HG02588 (cell line): ENCODE results near the gene NUP58.
"Not testable (repeated sequence)": the region's sequence is repeated elsewhere in the genome, so short reads cannot be mapped to it uniquely, and the experiment has no call there.

Experiments
- ATAC-seq: cut with Tn5 transposase; IDR thresholded peaks from one replicate; pipeline ENCODE4 v1.9.1; 2021; ENCODE audit warnings: mild to moderate bottlenecking, moderate library complexity; ENCODE audit not compliant: unreplicated experiment

Gene NUP58

DNA sequence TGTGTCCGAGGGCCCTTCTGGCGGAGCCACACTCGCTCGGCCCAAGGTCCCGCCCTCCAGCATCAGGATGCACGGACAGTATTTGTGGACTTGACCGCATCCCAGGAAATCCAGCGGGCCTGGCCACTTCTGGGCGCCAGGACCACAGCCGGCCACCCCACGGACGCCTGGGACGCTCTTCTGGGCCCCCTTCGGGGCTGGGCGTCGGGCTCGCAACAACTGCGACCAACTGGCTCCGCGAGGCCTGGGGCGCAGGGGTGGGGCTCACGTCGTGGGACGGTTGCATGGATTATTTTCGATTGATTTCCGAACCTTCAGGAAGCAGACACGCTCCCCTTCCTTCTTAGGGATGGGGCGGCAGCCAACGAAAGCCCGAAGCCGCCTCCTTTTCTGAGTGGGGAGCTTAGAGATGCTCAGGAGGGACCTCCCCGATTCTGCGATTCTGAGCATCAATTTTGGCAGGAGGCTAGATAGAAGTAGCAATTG is 521 bp upstream of the NUP58 start:
- ATAC-seq = peak; percentile 18

DNA sequence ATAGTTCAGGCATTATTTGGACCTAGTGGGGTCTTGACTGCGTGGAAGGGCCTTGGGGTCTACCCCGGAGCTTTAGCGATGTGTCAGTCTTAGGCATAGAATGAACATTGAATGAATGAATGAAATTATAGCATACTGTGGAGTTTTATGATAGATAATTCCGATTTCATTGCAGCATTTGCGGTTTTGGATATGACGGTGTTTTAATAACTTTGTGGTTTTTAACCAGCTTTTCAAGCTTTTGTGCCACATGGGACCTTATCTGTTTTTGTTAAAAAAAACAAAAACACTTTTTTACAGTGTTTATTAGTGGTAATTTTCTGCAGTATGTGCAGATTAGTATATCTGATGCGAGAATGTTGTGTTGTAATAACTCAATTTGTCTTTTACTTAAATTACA is 696 bp downstream of the NUP58 start:
- ATAC-seq = no peak

DNA sequence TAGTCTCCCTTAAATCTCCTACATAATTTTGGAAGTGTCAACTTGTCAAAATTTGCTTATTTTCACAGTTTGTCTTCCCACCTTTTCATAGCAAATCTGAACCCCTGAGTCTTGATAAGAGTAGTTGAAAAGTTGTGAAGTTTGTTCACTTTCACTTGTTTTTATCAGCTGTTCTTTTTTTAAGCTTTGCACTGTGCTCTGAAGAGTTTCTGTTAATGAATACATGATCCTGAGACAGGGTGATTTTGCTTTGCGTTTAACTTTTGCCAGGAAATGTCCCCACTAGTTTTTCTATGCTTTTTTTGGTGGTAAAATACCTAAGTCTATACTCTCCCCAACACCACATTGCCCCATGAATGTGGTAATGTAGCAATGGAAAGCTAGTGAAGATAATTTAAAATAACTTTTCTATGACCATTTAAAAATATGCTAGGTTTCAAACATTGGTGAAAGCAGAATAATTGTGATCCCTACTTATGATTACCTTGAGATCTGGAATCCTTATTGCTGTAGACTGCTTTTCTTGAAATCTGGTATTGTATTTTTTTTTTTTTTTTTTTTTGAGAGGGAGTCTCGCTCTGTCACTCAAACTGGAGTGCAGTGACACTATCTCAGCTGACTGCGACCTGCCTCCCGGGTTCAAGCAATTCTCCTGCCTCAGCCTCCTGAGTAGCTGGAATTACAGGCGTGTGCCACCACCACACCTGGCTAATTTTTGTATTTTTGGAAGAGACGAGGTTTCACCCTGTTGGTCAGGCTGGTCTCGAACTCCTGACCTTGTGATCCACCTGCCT is 5.4 kb downstream of the NUP58 start:
- ATAC-seq = no peak

DNA sequence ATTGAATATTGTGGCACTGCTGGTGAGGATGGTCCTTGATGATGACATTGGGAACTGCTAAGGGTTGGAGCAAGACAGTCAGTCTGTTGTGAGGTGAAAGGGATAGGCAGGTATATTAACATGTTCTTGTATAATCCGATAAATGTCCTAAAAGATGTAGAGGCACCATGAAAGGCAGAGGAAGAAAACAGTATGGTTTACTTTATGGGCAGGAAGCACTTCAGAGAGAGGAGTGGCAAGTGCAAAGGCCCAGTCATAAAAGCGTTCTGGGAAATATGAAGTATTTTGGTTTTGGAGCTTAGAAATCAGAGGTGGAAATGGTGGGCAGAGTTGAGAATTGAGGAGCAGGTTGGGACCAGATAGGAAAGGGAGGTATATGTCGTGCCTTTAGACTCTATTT is 9.5 kb downstream of the NUP58 start:
- no peak for ATAC-seq

DNA sequence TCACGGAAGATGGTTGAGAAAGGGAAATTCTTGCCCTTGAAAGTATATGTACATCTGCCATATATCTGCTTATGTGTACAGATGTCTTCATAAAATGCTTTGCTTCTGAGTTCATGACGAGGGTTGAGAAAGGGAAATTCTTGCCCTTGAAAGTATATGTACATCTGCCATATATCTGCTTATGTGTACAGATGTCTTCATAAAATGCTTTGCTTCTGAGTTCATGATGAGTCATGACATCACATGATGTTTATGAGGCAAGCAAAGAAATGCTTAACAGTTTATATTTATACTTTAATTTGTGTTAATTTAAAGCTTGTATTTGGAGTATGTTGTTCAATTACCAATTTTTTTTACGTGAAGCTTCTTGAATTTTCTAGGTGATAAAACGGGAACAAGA is 17.5 kb downstream of the NUP58 start:
- ATAC-seq = not testable (repeated sequence)

DNA sequence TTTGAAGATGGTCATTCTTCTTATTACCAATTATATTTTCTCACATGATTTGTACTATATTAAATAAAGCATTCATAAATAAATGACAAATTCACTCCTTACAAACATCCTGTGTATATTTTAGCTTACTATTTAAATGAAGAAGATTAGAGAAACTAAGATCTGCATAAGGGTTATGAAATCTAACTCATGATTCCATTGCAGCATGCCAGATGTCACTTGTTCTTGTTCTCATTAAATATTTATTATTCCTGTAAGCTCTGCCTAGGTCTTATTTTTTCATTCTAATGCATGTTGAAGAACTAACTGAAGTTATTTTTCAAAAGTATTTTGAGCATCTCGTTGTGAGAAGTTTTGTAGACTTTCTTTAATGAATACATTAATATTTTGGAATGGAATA is 18.3 kb downstream of the NUP58 start:
- no peak for ATAC-seq

DNA sequence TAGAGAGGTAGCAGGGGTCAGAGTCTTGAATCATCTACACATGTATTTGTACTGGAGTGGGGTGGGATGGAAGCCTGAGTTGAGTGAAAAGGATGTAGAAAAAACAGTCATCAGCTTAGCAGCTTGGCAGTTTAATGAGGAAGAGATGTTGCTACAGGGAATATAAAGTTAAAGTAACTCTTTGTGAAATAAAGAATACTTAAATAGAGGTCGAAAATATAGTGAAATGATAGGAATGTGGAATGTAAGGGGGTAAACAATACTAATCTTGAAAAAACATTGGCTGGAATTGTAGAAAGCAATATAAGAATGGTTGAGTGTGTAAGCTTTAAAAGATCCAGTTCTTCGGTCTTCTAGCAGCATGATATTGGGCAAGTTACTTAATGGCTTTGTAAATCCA is 22.7 kb downstream of the NUP58 start:
- ATAC-seq = no peak

DNA sequence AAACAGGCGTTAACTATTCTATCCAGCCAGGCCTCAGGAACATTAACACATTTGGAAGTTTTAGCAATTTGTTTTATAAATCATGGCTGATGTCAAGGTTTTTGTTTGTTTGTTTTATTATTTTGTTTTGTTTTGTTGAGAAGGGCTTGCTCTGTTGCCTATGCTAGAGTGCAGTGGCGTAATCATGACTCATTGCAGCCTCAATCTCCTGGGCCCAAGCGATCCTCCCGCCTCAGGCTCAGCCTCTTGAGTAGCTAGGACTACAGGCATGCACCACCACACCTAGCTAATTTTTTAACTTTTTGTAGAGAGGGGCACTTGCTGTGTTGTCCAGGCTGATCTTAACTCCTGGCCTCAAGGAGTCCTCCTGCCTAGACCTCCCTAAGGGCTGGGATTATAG is 28.3 kb downstream of the NUP58 start:
- no peak for ATAC-seq

DNA sequence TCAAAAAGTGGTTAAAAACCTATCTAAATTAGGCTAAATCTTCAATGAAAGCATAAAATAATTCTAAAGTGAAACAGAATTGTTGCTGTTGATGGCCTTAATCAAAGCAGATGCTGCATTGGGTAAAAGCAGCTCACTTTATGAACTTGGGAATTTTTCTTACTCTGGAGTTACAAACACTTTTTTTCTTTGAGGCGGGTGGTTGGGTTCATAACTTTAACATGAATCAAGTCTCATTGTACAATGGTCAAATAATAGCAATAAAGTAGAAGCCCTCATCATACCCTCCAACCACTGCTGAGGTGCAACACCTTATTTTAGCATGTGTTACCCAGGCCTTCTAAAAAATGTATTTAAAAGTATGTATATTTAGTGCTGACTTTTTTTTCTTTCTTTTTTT is 29.1 kb downstream of the NUP58 start:
- ATAC-seq = no peak

DNA sequence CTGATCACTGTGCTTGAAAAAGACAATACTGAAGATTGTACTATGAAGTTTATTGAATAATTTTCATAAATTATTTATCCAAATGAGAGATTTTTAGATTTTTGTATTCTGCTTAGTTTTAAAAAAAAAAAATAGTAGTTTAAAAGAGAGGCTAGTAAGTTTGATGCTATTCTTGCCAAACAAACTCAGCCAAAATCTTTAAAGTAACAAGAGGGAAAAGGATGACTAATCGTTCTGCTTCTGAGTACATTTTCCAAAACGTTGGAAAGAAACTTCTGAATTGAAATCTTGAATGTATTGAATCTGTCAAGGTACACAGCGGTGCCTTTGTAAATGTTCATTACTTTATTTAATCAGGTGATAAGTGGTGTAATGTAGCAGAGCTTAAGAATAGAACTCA is 34.4 kb downstream of the NUP58 start:
- no peak for ATAC-seq

DNA sequence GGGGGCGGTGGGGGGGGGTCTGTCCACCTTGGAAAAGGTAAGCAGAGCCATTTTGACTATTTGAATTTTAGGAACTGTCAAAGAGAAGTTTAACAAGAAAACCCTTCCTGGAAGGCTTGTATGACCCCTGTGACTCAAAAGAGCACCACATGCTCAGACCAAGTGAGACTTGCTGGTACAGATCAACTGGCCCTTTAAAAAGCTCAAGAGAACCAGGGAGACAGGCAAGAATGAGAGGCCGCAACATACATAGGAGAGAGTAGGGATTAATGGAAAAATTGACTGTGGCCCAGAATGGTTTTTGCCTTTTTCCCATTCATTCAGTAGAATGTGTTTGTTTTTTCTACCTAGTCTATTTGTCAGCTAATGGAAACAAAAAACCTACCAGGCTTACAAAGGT is 44.2 kb downstream of the NUP58 start:
- no peak for ATAC-seq

DNA sequence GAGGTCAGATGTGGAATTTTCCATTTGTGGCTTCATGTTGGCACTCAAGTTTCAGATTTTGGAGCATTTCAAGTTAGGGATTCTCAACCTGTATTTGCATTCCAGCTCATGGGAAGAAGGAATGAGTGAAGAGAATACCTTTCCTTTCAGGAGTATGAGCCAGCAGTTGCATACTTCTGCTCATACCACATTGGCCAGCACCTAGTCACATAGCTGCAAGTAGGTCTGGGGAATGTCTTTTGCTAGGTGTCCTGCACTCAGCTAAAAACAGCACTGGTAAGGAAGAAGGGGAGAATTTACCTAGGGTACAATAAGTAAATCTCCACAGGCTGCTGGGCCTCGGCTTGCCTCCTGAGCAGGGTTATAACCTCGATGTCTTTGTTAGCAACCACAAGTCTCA is 45.7 kb downstream of the NUP58 start:
- no peak for ATAC-seq

DNA sequence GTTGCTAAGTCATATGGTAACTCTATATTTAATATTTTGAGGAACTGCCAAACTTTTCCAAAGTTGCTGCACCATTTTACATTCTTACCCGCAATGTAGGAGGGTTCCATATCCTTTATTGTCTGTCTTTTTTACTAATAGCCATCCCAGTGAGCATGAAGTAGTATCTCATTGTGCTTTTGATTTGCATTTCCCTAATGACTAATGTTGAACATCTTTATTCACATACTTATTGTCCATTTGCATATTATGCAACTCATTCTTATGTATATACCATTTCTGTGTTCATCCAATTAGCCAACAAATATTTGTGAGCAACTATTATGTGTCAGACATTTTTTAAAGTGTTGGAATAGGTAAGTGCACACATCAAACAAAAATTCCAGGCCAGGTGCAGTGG is 50.0 kb downstream of the NUP58 start:
- ATAC-seq = no peak

DNA sequence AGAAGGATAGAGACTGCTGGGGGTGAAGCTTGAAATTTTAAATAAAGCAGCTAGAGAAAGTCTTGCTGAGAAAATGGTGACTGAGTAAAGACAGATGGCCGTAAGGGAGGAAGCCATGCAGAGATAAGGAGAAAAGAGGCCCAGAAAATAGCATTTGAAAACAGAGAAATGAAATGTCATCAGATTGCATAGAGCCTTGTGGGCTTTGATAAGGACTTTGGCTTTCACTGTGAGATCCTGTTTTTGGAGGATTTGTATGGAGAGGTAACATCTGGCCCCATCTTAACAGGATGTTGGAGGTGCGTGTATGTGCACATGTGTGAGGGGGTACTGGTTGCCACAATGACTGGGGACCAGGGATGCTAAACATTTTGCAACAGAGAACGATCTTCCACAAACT is 50.8 kb downstream of the NUP58 start:
- ATAC-seq = no peak

DNA sequence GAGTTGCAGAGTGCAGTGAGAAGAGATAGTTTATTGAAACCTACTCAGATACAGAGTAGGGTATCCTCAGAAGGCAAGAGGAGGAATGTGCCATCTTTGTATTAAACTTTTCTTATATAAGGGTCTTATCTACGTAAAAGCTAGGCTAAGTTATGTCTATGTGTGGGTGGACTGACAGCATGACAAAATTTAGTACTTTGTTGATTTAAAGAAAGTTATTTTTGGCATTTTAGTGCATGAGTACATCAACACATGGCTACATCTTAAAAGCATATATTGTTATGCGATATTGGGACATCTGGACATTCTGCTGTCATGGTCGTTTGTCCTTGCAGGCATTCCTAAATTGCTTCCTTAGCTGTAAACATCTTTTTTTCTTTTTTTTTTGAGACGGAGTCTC is 51.4 kb downstream of the NUP58 start:
- ATAC-seq = no peak

DNA sequence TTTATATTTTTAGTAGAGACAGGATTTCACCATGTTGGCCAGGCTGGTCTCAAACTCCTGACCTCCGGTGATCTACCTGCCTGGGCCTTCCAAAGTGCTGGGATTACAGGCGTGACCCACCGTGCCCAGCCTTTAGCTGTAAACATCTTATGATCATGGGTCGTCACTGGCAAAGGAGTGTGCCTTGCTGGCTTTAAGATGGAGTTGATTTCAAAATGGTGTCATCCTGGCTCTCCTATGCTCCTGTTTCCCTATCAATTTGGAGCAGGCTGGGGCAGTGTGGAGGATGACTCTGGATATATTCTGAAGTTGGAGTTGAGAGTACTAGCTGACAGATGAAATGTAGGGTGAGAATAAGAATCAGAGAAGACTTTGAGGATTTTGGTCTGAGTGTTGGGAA is 51.9 kb downstream of the NUP58 start:
- ATAC-seq = no peak

DNA sequence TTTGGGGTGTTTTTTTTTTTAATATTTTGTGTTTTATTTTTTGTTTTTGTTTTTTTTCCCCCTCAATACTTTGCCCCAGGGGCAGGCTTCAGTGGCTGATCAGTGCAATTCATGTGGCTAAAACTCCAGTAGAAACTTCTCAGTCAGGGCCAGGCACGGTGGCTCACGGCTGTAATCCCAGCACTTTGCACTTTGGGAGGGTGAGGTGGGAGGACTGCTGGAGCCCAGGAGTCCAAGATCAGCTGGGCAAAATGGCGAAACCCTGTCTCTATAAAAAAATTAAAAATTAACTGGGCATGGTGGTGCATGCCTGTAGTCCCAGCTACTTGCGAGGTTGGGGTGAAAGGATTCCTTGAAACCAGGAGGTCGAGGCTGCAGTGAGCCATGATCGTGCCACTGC is 53.0 kb downstream of the NUP58 start:
- no peak for ATAC-seq

DNA sequence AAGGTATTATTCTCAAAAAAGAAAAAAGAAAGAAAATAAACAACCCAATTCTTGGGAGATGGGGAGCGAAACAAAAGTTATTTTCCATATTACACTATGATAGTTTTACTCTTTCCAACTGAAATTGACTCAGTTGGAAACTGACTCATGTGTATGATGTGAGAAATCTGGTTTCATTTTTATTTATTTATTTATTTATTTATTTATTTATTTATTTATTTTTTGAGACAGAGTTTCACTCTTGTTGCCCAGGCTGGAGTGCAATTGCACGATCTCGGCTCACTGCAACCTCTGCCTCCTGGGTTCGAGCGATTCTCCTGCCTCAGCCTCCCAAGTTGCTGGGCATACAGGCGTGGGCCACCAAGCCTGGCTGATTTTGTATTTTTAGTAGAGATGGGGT is 59.0 kb downstream of the NUP58 start:
- ATAC-seq = not testable (repeated sequence)

DNA sequence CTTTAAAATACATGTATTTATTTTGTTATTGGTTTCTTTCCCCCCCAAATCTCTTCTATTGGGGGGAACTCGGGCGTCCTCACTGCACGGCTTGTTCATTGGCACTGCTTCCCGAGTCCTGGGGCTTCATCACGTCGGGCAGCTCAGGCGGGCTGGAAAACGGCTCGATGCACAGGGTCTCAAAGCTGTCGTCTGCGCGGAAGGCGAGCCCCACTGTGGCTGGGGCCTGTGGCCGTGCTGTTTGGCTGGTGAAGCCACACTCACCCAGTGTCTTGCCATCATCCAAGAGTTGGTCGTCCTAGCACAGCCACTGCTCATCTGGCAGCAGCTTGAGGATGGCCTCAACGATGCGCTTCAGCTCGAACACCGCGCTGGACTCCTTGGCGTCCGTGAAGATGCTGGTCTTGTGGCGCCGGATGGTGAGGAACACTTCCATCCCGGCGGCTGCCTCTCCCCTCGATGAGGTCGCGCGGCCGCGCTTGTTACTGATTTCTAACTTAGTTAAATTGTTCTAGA is 64.4 kb downstream of the NUP58 start:
- no peak for ATAC-seq

DNA sequence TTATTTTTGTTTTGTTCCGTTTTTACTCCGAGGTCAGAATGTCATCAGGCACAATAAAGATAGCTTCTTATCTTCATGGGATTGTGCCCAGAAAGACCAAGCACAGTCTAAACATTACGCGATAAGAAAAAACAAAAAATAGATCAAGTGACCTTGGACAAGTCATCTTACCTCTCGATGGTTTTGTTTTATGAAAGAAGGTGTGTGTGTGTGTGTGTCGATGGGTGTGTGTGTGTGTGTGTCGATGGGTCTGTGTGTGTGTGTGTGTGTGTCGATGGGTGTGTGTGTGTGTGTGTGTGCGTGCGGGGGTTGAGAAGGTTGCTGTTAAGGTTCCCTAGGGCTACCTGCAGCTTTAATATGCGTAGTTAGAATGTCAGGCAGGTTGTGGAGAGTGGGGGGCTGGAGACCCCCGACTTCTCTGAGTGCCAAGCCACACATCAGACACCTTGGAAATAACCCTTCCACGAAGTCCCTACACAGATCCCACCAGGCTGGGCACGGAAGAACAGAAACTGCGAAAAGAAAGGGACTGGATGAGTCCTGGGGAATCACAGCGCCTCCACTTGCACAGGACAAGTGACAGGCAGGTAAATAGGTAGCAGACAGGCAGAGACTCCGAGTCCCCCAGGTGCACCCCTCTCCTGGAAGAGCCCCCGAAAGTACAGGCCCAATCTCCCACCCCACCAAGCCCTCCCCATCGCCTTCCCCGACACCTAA is 69.9 kb downstream of the NUP58 start:
- ATAC-seq = no peak

DNA sequence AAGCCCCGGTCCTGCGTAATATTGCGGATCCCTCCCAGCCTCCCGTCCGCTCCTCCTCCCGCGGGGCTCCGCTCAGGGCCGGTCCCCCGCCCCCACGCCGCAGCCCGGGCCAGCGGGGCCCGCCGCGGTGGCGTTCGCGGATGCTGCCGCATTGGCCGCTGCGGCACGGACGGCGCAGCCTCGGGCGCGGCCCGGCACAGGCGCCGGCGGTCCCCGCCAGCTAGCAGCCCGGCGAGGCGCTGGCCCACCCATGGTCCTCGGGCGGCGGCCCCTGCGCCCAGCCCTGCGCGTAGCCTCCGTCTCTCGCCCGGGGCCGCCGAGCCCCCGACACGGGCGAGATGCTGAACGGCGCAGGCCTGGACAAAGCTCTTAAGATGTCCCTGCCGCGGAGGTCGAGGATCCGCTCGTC is 70.5 kb downstream of the NUP58 start, which contains the start of gene ATP8A2:
Gene ATP8A2 (plus strand): TSS at position 100 of the 409 bp plus-strand sequence. CDS start 239 bp downstream, at position 339.
- ATAC-seq = no peak
